Measurements from ENCODE around the gene MYEOV. TPM values are rescaled to one million over a fixed set of nuclear protein-coding genes. Genes with fewer than 3 reads are reported as not detected.

The MYEOV gene
- total RNA-seq, 4 donors from 2014 or later = 4.8 to 26.7 (median 9.4) TPM

DNA sequence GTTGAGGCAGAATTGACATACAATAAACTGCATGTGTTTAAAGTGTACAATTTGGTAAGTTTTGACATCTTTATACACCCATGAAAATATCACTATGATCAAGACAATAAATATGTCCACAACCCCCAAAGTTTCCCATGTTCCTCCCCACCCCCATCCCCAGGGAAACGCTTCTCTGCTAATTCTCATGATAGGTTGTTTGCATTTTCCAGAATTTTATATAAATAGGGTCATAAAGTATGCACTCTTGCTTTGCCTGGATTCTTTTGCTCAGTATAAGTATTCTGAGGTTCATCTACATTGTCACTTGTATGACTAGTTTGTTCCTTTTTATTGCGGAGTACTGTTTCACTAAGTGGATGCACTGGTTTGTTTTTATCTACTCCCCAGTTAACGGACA lies 35.6 kb downstream of the MYEOV start:
- H3K9me3 ChIP-seq = peaks cover 0 to 5% (median 0%) of the 10 kb centered on the region in 4 donors
- no peaks in the 10 kb centered on the region for H3K4me1 ChIP-seq
- no peaks in the 10 kb centered on the region for H3K27me3 ChIP-seq
- TF ChIP-seq POLR2A (IDR thresholded peaks at IDR 0.05) = no peak
- TF ChIP-seq, protein P1, sequence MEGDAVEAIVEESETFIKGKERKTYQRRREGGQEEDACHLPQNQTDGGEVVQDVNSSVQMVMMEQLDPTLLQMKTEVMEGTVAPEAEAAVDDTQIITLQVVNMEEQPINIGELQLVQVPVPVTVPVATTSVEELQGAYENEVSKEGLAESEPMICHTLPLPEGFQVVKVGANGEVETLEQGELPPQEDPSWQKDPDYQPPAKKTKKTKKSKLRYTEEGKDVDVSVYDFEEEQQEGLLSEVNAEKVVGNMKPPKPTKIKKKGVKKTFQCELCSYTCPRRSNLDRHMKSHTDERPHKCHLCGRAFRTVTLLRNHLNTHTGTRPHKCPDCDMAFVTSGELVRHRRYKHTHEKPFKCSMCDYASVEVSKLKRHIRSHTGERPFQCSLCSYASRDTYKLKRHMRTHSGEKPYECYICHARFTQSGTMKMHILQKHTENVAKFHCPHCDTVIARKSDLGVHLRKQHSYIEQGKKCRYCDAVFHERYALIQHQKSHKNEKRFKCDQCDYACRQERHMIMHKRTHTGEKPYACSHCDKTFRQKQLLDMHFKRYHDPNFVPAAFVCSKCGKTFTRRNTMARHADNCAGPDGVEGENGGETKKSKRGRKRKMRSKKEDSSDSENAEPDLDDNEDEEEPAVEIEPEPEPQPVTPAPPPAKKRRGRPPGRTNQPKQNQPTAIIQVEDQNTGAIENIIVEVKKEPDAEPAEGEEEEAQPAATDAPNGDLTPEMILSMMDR (IDR thresholded peaks at IDR 0.05) = no peak
- no peak for TF ChIP-seq EP300 (IDR thresholded peaks at IDR 0.05)
- no peak overlapping the region for H3K27ac ChIP-seq
- H3K4me3 ChIP-seq = no peak overlapping the region
- 64 to 71% methylated on average over 3 of the region's 3 CpGs for WGBS, 2 donors
- no peaks in the 10 kb centered on the region for H3K36me3 ChIP-seq
- DNase-seq (ENCODE audit: low spot score in 2 of 2) = no peak

DNA sequence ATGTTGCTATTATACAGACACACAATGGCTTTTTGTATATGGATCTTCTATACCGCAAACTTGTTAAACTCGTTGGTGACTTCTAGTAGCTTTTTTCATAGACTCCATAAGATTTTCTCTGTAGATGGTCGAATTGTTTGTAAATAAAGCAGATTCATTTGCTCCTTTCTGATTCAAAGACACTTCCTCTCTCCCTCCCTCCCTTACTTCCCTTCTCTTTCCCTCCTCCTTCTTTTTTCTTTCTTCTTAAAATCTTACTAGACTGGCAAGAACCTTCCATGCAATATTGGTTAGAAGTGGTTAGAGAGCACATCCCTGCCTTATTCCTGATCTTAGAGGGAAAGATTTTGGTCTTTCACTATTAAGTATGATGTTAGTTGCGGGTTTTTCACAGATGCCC lies 36.4 kb downstream of the MYEOV start:
- no peaks in the 10 kb centered on the region for H3K36me3 ChIP-seq
- H3K27ac ChIP-seq = no peak overlapping the region
- H3K27me3 ChIP-seq = no peaks in the 10 kb centered on the region
- DNase-seq (ENCODE audit: low spot score in 2 of 2) = no peak
- WGBS, 2 donors = 55 to 60% methylated on average over 4 of the region's 4 CpGs
- TF ChIP-seq EP300 (IDR thresholded peaks at IDR 0.05) (no peak), POLR2A (IDR thresholded peaks at IDR 0.05) (no peak)
- TF ChIP-seq, protein P1 (IDR thresholded peaks at IDR 0.05) = no peak
- peaks cover 0 to 5% (median 0%) of the 10 kb centered on the region in 4 donors for H3K9me3 ChIP-seq
- H3K4me1 ChIP-seq = no peaks in the 10 kb centered on the region
- no peak overlapping the region for H3K4me3 ChIP-seq

DNA sequence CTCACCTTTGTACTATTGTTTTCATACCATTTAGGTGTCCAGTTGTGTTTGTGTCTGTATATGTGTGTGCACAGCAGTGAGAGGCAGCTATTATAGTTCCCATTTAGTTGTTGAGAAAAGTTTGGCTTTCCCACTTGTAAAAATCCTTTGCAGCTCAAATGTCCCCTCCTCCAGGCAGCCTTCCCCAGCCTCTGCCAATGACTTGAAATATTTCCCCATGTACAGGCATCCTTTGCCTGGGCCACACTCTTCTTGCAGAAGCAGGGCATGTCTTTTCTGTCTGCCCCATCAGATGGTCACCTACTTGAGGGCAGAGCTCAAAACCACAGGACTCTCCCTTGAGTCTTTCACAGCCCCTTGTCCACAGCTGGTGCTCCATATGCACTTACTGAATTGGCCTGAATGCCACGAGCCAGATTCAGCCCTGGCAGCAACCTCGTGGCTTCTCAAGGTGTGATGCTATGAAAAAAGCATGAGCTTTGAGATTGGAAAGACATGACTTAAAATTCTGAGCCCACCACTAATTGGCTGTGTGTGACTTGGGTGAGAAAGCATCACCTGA lies 39.3 kb downstream of the MYEOV start:
- 83 to 95% methylated on average over 2 of the region's 2 CpGs for WGBS, 2 donors
- Histone ChIP-seq H3K9me3 (peaks cover 0 to 5% (median 0%) of the 10 kb centered on the region in 4 donors), H3K36me3 (no peaks in the 10 kb centered on the region), H3K4me3 (no peak overlapping the region), H3K27ac (no peak overlapping the region), H3K4me1 (no peaks in the 10 kb centered on the region), H3K27me3 (no peaks in the 10 kb centered on the region)
- DNase-seq (ENCODE audit: low spot score in 2 of 2) = no peak
- TF ChIP-seq EP300 (IDR thresholded peaks at IDR 0.05) = no peak
- TF ChIP-seq, protein P1 (IDR thresholded peaks at IDR 0.05) = no peak
- no peak for TF ChIP-seq POLR2A (IDR thresholded peaks at IDR 0.05)

DNA sequence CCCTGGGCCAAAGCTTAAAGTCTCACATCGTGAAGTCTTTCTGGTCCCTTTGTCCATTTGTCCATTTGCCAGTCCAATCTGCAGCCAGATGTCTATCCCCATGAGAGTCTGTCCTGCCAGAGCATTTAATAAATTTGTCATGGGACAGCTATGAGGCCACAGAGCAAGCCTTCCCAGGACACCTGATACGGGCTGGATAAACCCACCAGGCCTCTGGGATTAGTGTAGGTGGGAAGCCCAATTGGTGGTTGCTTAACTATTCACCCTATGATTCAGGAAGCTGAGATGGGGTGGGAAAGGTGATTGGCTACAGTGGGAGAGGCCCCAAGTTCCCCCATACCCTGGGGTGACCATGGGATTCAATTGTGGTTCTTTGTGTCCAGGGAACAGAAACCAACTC lies 39.9 kb downstream of the MYEOV start:
- H3K36me3 ChIP-seq = no peaks in the 10 kb centered on the region
- H3K4me1 ChIP-seq = no peaks in the 10 kb centered on the region
- no peaks in the 10 kb centered on the region for H3K27me3 ChIP-seq
- peaks cover 0 to 5% (median 0%) of the 10 kb centered on the region in 4 donors for H3K9me3 ChIP-seq
- TF ChIP-seq POLR2A (IDR thresholded peaks at IDR 0.05) = no peak
- no peak for TF ChIP-seq EP300 (IDR thresholded peaks at IDR 0.05)
- TF ChIP-seq, protein P1 (IDR thresholded peaks at IDR 0.05) = no peak
- H3K27ac ChIP-seq = no peak overlapping the region
- no peak overlapping the region for H3K4me3 ChIP-seq
- no peak for DNase-seq (ENCODE audit: low spot score in 2 of 2)
- WGBS, 2 donors = 79 to 82% methylated on average over 2 of the region's 2 CpGs

DNA sequence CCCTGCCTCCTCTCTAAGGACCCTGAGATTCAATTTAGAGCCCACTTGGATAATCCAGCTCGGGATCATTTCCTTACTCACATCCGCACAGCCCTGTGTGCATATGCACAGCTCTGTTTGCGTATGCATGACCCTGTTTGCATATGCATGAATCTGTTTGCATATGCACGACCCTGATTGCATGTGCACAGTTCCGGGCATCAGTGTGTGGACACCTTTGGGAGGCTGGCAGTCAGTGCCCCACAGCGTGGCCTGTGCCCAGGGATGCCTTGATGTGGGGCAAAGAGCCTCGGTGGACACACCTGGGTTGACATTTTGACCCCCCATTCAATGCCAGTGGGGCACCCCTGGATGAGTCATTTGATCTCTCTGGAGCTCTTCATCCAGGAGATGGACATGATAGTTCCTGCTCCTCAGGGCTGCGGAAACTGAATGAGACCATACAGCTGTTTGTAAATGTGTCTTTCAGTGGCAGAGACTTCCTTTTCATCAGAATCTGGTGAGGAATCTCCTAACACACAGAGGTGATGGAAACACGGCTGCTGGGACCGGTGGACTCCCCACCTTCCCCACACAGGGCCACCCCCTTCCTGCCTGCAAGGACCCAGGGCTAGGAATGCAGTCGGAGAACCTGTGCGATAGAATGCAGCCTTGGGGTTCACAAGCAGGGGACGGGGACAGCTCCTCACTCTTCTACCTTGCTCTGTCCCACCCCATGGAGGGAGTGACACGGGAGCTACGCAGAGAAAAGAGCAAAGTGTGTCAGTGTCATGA lies 41.2 kb downstream of the MYEOV start:
- 93 to 95% methylated on average over 15 of the region's 15 CpGs for WGBS, 2 donors
- Histone ChIP-seq H3K36me3 (no peaks in the 10 kb centered on the region), H3K4me1 (no peaks in the 10 kb centered on the region)

More for the DNA sequence above, 41.2 kb downstream of the MYEOV start:
- peaks cover 0 to 5% (median 0%) of the 10 kb centered on the region in 4 donors for H3K9me3 ChIP-seq
- H3K27ac ChIP-seq = no peak overlapping the region
- TF ChIP-seq, protein P1 (IDR thresholded peaks at IDR 0.05) = no peak
- TF ChIP-seq EP300 (IDR thresholded peaks at IDR 0.05) = no peak
- no peak for TF ChIP-seq POLR2A (IDR thresholded peaks at IDR 0.05)
- no peak for DNase-seq (ENCODE audit: low spot score in 2 of 2)
- no peak overlapping the region for H3K4me3 ChIP-seq
- no peaks in the 10 kb centered on the region for H3K27me3 ChIP-seq
